HG03571 (cell line): ENCODE results near the gene CA4.
"Not testable (repeated sequence)": the region's sequence is repeated elsewhere in the genome, so short reads cannot be mapped to it uniquely, and the experiment has no call there.

Source experiments
- ATAC-seq: cut with Tn5 transposase; IDR thresholded peaks from one replicate; pipeline ENCODE4 v1.9.1; 2021; ENCODE audit not compliant: unreplicated experiment

The CA4 gene

GRCh38 chr17:60149691-60150582 lies at the start of gene CA4:
Gene CA4 (plus strand): TSS chr17:60149973. CDS start chr17:60150035, 62 bp downstream.
- ATAC-seq = no peak

GRCh38 chr17:60100577-60100976 lies 49.2 kb upstream of the CA4 start:
- not testable (repeated sequence) for ATAC-seq

DNA sequence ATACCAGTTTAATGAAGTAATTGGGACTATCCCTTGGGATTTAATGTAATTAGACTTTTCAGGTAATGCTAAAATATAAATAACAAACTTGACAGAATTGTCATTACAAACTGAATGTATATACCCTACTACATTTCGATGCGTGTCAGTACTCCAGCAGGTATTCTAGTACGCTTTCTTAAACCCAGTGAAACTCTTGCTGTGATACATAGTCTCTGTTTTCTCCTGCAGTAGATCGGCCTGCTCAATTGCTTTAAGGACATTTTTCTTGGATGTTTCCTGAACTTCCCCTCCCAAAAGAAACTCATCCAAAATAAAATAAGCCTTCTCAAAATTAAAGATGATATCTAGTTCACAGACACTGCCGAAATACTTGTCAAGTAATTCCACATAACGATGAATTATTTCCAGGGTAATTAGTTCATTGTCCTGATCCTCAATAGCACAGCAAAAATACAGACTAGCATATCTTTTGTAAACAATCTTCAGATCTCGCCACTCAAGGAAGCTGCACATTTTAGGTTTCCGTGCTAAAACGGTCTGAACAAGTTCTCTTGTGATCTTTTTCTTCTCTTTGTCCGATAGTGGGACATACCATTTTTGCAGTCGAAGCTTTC lies 47.6 kb upstream of the CA4 start:
- ATAC-seq = not testable (repeated sequence)

DNA sequence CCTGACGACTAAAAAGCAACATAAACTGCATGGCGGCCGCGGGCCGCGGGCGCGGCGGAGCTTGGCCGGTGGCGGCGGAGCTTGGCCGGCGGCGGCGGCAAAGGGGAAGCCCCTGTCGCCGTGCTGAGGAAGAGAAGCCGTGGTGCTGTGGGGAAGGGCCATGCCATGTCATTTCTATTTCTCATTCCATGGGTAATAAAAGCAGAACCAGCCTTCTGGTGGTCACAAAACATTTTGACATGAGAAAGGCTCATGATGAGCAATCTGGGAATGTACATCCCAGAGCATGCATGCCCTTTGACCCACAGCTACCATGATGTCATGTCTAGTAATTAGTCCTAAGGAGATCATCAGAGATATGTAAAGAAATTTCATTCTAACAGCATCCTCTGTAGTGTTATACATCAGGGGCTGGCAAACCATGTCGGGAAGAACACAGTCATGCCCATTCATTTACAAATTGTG lies 47.1 kb upstream of the CA4 start:
- ATAC-seq = no peak

DNA sequence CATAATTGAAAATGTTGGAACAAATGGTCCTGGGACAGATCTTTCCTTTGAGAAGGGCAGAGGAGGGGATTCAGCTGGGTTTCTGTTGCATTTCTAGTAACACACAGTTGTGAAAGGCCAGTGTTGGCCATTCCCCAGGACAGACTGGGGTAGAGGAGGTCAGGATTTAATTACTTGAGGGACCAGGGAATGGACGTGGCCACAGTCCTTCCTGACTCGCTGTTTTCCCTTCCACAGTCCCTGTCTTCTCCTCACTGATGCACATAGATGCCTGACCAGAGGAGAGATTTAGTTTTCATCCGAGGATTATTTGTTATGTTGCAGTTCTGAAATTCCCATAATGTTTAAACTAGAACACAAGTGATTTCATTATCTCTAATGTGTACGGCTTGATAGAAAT lies 45.8 kb upstream of the CA4 start:
- ATAC-seq = no peak

GRCh38 chr17:60106340-60107059 lies 43.3 kb upstream of the CA4 start:
- no peak for ATAC-seq

- ATAC-seq = no peak
These were observed 42.1 kb upstream of the CA4 start for GRCh38 chr17:60107526-60108257.

- ATAC-seq = not testable (repeated sequence)
These were observed 41.5 kb upstream of the CA4 start for GRCh38 chr17:60108309-60108708.

DNA sequence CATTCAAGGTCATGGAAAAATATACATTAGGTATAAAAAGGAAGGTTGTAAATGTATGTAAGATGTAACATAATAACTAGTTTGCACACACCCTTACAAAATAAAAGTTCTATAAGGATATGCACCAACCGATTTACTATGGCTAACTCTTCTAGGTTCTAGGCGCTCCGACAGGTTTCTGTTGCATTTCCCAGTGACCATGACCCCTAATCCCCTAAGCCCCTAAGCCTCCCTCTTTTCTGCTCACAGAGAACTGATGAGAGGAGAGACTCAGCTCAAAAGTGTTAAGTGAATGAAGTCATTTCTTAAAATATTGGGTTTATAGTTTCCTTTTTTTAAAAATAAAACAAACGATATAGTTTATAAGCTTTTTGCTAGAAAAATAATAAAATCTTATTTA lies 41.1 kb upstream of the CA4 start:
- no peak for ATAC-seq

DNA sequence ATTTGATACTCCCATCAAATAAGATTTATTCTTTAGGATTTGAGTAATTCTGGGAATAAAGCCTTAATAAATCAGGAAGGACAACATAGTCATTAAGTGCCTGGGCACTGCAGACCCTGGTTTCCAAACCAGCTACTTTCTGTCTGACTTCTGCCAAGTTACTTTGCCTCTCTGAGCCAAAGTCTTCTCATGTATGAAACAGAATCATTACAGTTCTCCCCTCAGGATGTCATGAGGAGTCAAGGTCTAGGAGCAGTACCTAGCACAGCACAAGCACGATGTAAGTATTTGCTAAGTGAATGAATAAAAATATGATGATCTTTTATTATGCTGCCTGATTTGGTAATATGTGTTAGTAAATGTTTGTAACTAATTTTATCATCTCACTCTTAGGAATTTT lies 40.6 kb upstream of the CA4 start:
- no peak for ATAC-seq

- ATAC-seq = no peak
These were observed 39.2 kb upstream of the CA4 start for GRCh38 chr17:60110586-60110985.

- not testable (repeated sequence) for ATAC-seq
These were observed 38.1 kb upstream of the CA4 start for GRCh38 chr17:60111661-60112060.

DNA sequence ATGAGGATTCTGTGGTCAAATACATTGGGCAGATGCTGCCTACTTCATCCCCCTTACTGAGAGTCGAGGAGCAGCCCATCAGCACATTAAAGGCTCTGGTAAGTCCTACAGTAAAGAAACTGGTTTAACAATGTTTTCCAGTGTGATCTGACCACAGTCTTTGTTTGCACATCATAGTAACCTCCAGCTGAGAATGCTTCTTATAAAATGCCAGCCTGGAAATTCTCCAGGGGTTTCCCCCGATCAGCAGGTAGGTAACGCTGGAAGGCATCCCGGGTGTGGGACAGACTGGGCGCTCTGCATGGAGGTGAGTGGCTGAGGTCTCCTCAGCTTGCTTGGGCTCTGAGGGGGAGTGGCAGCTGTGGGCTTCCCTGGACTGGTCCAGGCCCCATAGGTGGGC lies 34.4 kb upstream of the CA4 start:
- not testable (repeated sequence) for ATAC-seq

DNA sequence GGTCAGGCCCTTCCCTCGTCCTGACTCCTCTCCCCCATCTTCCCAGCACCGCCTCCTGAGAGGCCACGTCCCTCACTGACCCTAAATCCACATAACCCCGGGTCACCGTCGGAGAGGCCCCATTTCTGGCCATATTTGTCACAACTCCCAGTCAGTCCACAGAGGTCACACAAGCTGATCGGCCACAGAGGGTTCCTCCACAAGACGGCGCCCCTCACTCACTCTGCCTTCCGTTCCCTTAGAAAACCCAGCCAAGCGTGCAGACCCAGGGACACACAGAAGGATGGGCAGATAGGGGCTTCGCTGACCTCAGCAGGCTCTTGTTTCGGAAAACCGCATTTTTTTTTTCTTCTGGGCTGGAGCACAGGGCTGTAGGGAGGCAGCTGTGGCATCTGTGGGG lies 33.6 kb upstream of the CA4 start:
- ATAC-seq = not testable (repeated sequence)

- not testable (repeated sequence) for ATAC-seq
These were observed 30.6 kb upstream of the CA4 start for GRCh38 chr17:60119162-60119561.

- not testable (repeated sequence) for ATAC-seq
These were observed 29.7 kb upstream of the CA4 start for GRCh38 chr17:60119807-60120748.

DNA sequence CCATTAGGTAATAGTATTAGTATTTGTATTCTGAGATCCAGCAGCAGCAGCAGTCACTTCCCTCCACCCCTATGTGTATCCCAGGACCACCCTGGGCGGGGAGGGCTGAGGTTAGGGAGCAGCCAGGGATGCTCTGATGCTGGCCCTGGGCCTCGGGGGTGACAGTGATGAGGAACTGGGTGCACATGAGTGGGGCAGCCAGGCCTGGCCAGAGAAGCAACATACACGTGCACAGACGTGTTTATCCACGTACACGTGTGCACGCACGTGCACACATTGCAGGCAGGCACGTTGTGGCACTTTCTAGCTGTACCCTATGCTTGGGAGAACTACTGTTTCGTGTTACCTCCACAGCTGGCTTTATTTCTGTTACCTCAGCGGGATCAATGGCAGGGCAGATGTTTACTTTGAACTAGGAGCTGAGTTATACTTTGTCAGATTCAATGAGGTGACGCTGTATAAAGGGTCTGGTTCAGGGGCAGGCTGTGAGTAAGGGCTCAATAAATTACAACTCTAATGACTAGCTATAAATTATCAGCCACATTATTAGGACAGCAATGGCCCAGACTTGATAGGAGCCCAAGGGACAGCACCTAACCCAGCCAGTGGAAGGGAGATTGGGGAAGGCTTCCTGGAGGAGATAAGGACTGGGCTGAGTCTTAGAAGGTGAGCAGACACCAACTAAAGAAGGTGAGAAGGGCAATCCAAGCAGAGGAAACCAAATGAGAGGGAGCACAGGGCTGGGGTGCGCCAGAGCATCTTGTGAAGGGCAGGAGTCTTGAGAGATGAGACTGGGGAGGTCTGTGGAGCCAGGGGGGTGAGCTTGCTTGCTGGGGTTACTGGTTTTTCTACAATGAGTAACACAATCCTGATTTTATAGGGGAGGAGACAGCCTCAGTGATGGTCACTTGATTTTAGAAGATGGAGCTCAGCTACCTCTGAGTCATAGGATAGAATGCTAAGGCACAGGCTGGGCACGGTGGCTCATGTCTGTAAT lies 22.4 kb upstream of the CA4 start:
- no peak for ATAC-seq

DNA sequence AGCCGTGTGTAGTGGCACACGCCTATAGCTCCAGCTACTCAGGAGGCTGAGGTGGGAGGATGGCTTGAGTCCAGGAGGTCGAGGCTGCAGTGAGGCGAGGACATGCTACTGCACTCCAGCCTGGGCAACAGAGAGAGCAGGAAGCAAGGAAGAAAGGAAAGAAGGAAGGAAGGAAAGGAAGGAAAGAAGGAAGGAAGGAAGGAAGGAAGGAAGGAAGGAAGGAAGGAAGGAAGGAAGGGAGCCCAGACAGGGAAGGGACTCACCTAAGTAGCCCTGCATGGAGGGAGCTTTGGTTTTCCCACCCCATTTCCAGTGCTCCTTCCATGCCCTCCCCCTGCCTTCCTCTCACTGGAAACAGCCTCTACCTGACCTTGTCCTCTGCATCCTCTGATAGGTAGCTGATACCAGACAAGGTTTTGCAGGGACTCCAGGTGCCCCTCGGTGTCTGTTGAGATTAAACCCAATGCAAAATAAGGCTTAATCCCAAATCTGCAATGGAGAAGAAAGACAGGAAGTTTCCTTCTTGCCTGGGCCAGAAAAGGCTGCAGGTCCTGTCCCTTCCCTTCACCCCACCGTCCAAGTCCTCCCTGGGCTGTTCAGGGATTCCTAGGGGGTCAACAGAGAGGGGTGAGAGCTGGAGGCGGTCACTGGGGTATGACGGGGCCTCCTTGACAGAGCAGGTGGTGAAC lies 21.5 kb upstream of the CA4 start:
- no peak for ATAC-seq
